ENCODE results near the gene RBMS1.

RBMS1 gene

DNA sequence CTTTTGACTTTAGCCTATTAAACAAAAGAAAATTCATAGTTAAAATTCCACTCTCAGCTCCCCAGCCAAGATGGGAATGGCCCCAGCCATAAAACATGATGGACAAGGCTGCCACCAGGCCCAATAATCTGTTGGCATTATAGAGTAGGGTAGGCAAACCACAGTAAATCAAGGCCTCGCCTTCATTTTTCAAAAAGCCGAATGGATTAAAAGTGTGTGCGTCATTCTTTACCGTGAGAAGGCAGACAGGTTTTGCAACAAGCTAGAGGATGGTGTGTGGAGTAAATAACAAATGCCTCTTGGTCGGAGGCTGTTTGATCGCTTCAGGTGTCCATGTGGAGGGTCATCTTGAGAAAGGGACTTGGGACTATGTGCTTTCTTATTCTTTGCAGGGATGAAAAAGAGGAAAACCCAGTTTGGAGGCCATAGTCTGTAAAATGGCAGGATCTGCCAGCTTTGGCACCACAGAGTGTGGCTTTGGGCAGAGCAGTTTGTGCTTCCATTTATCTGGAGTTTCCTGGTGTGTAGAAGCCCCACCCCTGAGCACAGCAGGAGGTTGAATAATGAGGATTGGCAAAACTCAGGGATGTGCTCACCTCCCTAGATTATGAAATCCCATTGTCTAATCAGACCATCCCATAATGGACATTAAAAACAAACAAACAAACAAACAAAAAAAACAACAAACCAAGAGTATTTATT is 236.4 kb downstream of the RBMS1 start:
- no CpG with 5 or more reads among the region's 6 CpGs for WGBS (ENCODE audit: insufficient coverage, insufficient read length)
- Histone ChIP-seq H3K9me3 (ENCODE audit: control insufficient read depth, insufficient read depth, low read length) (no peaks in the 10 kb centered on the region), H3K27ac (ENCODE audit: low read length) (no peak overlapping the region), H3K4me3 (ENCODE audit: low read length) (no peak overlapping the region), H3K27me3 (ENCODE audit: control insufficient read depth, insufficient read depth, low read length) (no peaks in the 10 kb centered on the region; the same call in 1 of the 2 replicates), H3K36me3 (ENCODE audit: control insufficient read depth, insufficient read depth, low read length) (no peaks in the 10 kb centered on the region), H3K4me1 (ENCODE audit: control insufficient read depth, insufficient read depth, low read length) (no peaks in the 10 kb centered on the region)
- DNase-seq (ENCODE audit: low read depth, low spot score) = no peak

DNA sequence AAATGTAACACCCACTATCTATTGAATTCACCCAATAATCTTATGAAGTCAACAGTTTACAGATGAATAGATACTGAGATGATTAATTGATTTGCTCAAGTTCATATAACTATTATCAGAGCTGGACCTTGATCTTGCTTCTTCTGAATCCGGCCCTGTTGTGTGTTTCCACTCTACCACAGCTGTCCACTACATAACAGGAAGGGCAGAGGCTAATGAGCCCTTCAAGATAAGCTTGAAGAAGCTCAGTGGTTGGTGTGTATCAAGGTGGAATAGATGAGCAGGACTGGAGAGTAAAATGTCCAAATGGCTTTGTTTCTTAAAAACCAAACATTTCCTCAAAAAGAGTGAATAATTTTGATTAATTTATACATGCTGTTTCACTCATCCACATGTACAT is 237.1 kb downstream of the RBMS1 start:
- no peak overlapping the region for H3K4me3 ChIP-seq (ENCODE audit: low read length)
- no peaks in the 10 kb centered on the region for H3K27me3 ChIP-seq (ENCODE audit: control insufficient read depth, insufficient read depth, low read length)
- H3K27ac ChIP-seq (ENCODE audit: low read length) = no peak overlapping the region
- WGBS (ENCODE audit: insufficient coverage, insufficient read length) = no CpG with 5 or more reads among the region's 1 CpG
- no peak for DNase-seq (ENCODE audit: low read depth, low spot score)
- H3K4me1 ChIP-seq (ENCODE audit: control insufficient read depth, insufficient read depth, low read length) = no peaks in the 10 kb centered on the region
- no peaks in the 10 kb centered on the region for H3K36me3 ChIP-seq (ENCODE audit: control insufficient read depth, insufficient read depth, low read length)
- no peaks in the 10 kb centered on the region for H3K9me3 ChIP-seq (ENCODE audit: control insufficient read depth, insufficient read depth, low read length)

GRCh38 chr2:160255408-160255807 is 238.2 kb downstream of the RBMS1 start:
- no peak overlapping the region for H3K4me3 ChIP-seq (ENCODE audit: low read length)
- H3K27ac ChIP-seq (ENCODE audit: low read length) = no peak overlapping the region
- WGBS (ENCODE audit: insufficient coverage, insufficient read length) = no CpG with 5 or more reads among the region's 1 CpG
- no peaks in the 10 kb centered on the region for H3K9me3 ChIP-seq (ENCODE audit: control insufficient read depth, insufficient read depth, low read length)
- DNase-seq (ENCODE audit: low read depth, low spot score) = no peak
- H3K4me1 ChIP-seq (ENCODE audit: control insufficient read depth, insufficient read depth, low read length) = no peaks in the 10 kb centered on the region
- no peaks in the 10 kb centered on the region for H3K27me3 ChIP-seq (ENCODE audit: control insufficient read depth, insufficient read depth, low read length)
- H3K36me3 ChIP-seq (ENCODE audit: control insufficient read depth, insufficient read depth, low read length) = no peaks in the 10 kb centered on the region

DNA sequence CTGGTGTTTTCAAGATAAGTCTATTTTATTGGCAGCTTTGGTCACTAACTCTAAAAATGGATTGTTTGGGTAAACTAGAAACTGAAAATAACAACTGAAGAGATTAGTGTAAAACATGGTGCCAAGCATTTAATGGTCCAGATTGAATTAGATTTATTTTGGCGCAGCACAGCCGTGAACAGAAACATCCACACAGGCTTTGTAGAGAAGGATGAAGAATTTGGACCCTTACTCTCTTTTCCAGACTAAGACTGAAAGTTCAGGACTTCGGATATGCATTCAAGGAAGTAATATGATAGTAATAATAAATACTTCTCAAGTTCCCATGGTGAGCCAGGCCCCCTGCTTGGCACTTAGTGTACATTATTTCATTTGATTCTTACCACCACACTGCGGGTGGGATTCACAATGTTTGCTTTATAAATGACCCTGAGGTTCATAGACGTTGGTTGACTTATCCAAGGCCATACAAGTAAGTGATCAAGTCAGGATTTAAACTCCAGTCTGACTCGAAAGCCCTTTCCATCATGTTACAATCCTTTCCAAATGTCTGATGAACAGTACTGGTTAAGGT is 239.3 kb downstream of the RBMS1 start:
- Histone ChIP-seq H3K4me1 (ENCODE audit: control insufficient read depth, insufficient read depth, low read length) (no peaks in the 10 kb centered on the region), H3K9me3 (ENCODE audit: control insufficient read depth, insufficient read depth, low read length) (no peaks in the 10 kb centered on the region), H3K27me3 (ENCODE audit: control insufficient read depth, insufficient read depth, low read length) (no peaks in the 10 kb centered on the region), H3K4me3 (ENCODE audit: low read length) (no peak overlapping the region), H3K36me3 (ENCODE audit: control insufficient read depth, insufficient read depth, low read length) (no peaks in the 10 kb centered on the region), H3K27ac (ENCODE audit: low read length) (no peak overlapping the region)
- no CpG with 5 or more reads among the region's 6 CpGs for WGBS (ENCODE audit: insufficient coverage, insufficient read length)
- DNase-seq (ENCODE audit: low read depth, low spot score) = no peak

- Histone ChIP-seq H3K27me3 (ENCODE audit: control insufficient read depth, insufficient read depth, low read length) (no peaks in the 10 kb centered on the region), H3K4me1 (ENCODE audit: control insufficient read depth, insufficient read depth, low read length) (no peaks in the 10 kb centered on the region), H3K4me3 (ENCODE audit: low read length) (no peak overlapping the region), H3K36me3 (ENCODE audit: control insufficient read depth, insufficient read depth, low read length) (no peaks in the 10 kb centered on the region), H3K27ac (ENCODE audit: low read length) (no peak overlapping the region), H3K9me3 (ENCODE audit: control insufficient read depth, insufficient read depth, low read length) (no peaks in the 10 kb centered on the region)
- no CpG with 5 or more reads among the region's 9 CpGs for WGBS (ENCODE audit: insufficient coverage, insufficient read length)
- no peak for DNase-seq (ENCODE audit: low read depth, low spot score)
Measured at GRCh38 chr2:160253440-160254188, 240.0 kb downstream of the RBMS1 start.

GRCh38 chr2:160252900-160253299 is 240.7 kb downstream of the RBMS1 start:
- Histone ChIP-seq H3K27ac (ENCODE audit: low read length) (no peak overlapping the region), H3K4me3 (ENCODE audit: low read length) (no peak overlapping the region)
- WGBS (ENCODE audit: insufficient coverage, insufficient read length) = no CpG with 5 or more reads among the region's 1 CpG

DNA sequence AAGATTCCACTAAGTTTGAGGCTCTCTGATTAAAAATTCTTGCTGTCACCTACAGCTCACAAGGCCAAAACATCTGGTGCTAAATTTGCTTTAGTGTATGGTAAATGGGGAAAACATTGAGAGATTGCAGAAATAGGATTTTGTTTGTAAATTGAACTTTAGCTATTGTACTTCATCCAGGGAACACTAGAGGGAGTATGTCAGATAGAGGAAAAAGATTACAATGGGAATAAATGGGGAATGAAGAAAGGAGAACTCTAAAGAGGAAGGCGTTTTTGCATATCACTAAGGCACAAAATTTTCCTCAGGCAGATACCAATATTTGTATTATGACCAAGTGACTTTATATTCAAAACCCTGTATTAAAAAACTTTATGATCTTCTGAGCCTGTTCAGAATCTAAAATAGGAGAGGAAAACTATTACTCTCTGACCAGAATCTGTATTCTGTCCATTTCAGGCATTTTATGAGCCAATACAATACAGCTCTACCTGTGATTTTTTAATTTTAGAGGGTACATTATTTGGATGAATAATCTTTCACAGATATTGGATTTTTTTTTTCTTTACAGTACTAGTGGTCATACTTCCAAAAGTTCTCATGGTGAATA is 241.2 kb downstream of the RBMS1 start:
- Histone ChIP-seq H3K4me3 (ENCODE audit: low read length) (no peak overlapping the region), H3K27ac (ENCODE audit: low read length) (no peak overlapping the region), H3K4me1 (ENCODE audit: control insufficient read depth, insufficient read depth, low read length) (no peaks in the 10 kb centered on the region), H3K9me3 (ENCODE audit: control insufficient read depth, insufficient read depth, low read length) (no peaks in the 10 kb centered on the region), H3K27me3 (ENCODE audit: control insufficient read depth, insufficient read depth, low read length) (no peaks in the 10 kb centered on the region), H3K36me3 (ENCODE audit: control insufficient read depth, insufficient read depth, low read length) (no peaks in the 10 kb centered on the region)
- DNase-seq (ENCODE audit: low read depth, low spot score) = no peak
- WGBS (ENCODE audit: insufficient coverage, insufficient read length) = no CpG with 5 or more reads among the region's 1 CpG

More at GRCh38 chr2:160252900-160253299, 240.7 kb downstream of the RBMS1 start:
- Histone ChIP-seq H3K36me3 (ENCODE audit: control insufficient read depth, insufficient read depth, low read length) (no peaks in the 10 kb centered on the region), H3K4me1 (ENCODE audit: control insufficient read depth, insufficient read depth, low read length) (no peaks in the 10 kb centered on the region), H3K27me3 (ENCODE audit: control insufficient read depth, insufficient read depth, low read length) (no peaks in the 10 kb centered on the region), H3K9me3 (ENCODE audit: control insufficient read depth, insufficient read depth, low read length) (no peaks in the 10 kb centered on the region)
- no peak for DNase-seq (ENCODE audit: low read depth, low spot score)

DNA sequence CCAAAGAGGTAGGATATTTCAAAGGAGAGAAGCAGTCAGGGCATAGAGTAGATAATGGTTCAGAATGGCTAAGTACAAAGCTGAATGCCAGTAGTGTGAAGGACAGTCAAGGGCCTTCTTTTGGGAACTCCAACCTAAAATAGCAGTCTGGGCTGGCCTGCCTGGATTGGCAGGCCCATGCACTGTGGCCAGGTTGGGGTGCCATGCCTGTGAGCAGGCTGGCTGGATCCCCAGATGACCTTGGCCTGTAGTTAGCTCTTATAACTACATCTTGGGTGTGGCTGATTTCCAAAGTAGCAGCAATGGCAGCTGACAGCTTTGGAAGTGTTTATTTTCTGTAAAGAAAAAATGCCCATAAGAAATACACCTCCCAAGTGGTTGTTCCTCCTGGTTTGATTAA is 242.0 kb downstream of the RBMS1 start:
- H3K4me1 ChIP-seq (ENCODE audit: control insufficient read depth, insufficient read depth, low read length) = no peaks in the 10 kb centered on the region
- no peak for DNase-seq (ENCODE audit: low read depth, low spot score)
- H3K36me3 ChIP-seq (ENCODE audit: control insufficient read depth, insufficient read depth, low read length) = no peaks in the 10 kb centered on the region
- H3K27ac ChIP-seq (ENCODE audit: low read length) = no peak overlapping the region
- H3K4me3 ChIP-seq (ENCODE audit: low read length) = no peak overlapping the region
- H3K27me3 ChIP-seq (ENCODE audit: control insufficient read depth, insufficient read depth, low read length) = no peaks in the 10 kb centered on the region
- H3K9me3 ChIP-seq (ENCODE audit: control insufficient read depth, insufficient read depth, low read length) = no peaks in the 10 kb centered on the region

GRCh38 chr2:160249876-160250275 is 243.7 kb downstream of the RBMS1 start:
- Histone ChIP-seq H3K9me3 (ENCODE audit: control insufficient read depth, insufficient read depth, low read length) (no peaks in the 10 kb centered on the region), H3K4me3 (ENCODE audit: low read length) (no peak overlapping the region), H3K27ac (ENCODE audit: low read length) (no peak overlapping the region), H3K36me3 (ENCODE audit: control insufficient read depth, insufficient read depth, low read length) (no peaks in the 10 kb centered on the region), H3K27me3 (ENCODE audit: control insufficient read depth, insufficient read depth, low read length) (no peaks in the 10 kb centered on the region), H3K4me1 (ENCODE audit: control insufficient read depth, insufficient read depth, low read length) (no peaks in the 10 kb centered on the region)
- DNase-seq (ENCODE audit: low read depth, low spot score) = no peak
- WGBS (ENCODE audit: insufficient coverage, insufficient read length) = no CpG with 5 or more reads among the region's 1 CpG

DNA sequence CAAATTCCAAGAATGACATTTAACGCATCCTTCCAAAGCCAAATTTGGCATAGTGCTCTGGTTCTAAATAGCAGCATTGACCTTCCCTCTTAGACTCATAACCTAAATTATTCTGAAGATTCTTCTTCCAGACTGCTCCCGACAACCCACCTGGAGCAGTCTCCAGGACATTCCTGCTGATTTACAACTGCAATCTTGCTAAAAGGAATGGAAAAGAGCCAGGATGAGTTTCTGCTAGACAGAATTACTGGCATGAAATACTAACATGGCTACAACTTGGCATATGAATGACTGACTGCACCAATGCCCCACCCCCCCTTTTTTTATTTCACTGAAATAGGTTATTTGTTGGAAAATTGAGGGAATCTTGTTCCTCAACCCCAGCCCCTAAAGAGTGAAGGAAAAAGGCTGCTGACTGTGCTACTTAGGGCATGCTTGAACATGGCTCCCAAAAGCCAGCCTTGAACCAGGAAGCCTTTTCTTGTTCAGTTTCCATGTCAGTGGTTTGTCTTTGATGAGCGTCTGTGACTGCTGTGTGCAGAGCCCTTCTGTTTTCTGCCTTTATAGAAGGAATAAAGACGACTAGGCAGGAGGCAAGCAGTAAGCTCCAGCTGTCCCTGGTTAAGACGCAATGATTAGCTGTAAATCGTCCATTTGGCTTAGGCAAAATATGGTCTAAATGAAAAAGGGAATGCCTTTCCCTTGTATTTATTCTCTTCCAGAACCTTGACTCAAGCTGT is 246.1 kb downstream of the RBMS1 start:
- no peak for DNase-seq (ENCODE audit: low read depth, low spot score)
- no CpG with 5 or more reads among the region's 6 CpGs for WGBS (ENCODE audit: insufficient coverage, insufficient read length)
- H3K27ac ChIP-seq (ENCODE audit: low read length) = no peak overlapping the region

More for the DNA sequence above, 246.1 kb downstream of the RBMS1 start:
- H3K4me3 ChIP-seq (ENCODE audit: low read length) = no peak overlapping the region
- H3K4me1 ChIP-seq (ENCODE audit: control insufficient read depth, insufficient read depth, low read length) = no peaks in the 10 kb centered on the region
- no peaks in the 10 kb centered on the region for H3K9me3 ChIP-seq (ENCODE audit: control insufficient read depth, insufficient read depth, low read length)
- H3K27me3 ChIP-seq (ENCODE audit: control insufficient read depth, insufficient read depth, low read length) = no peaks in the 10 kb centered on the region
- H3K36me3 ChIP-seq (ENCODE audit: control insufficient read depth, insufficient read depth, low read length) = no peaks in the 10 kb centered on the region
